A673 (cell line): ENCODE measurements around the gene CFAP298. TPM values are rescaled to one million over a fixed set of nuclear protein-coding genes. Genes with fewer than 3 reads are reported as not detected.

Experiments used
- BruUV-seq: library from RNA; stranded (reverse); fragments of 400-500 nt; replicated peaks from 2 replicates; lab custom pipeline; 2021; lab: Mats Ljungman, UMichigan
- CTCF ChIA-PET: fragments of 300-600 bp; sonication (Branson Sonifier 250); formaldehyde crosslinking; loops from one replicate; lab custom pipeline; 2022; ENCODE audit warnings: antibody characterized with exemption; lab: Charles Lee
- POLR2A ChIA-PET: fragments of 300-600 bp; sonication (Branson Sonifier 250); formaldehyde crosslinking; loops from one replicate; lab custom pipeline; 2022; ENCODE audit warnings: antibody characterized with exemption; ENCODE audit not compliant: low non-redundant PET; lab: Charles Lee
- DNase-seq: peaks from one replicate; pipeline ENCODE4 v3.0.0-alpha.2; 2015; ENCODE audit warnings: low spot score
- H3K27ac ChIP-seq: fragments of 200-600 bp; sonication (generic); 2 replicates; pipeline ENCODE4 v1.5.1; 2016; ENCODE audit warnings: mixed run types, low read depth, mild to moderate bottlenecking, mixed read lengths, antibody characterized with exemption, low read length; ENCODE audit not compliant: poor library complexity, severe bottlenecking
- H3K27me3 ChIP-seq: fragments of 200-600 bp; sonication (generic); replicated peaks from 2 replicates; pipeline ENCODE4 v1.6.1; 2017; ENCODE audit warnings: mixed run types, low read depth, mild to moderate bottlenecking, mixed read lengths, antibody characterized with exemption, low read length; ENCODE audit not compliant: insufficient read depth, poor library complexity
- H3K36me3 ChIP-seq: fragments of 200-600 bp; sonication (generic); 2 replicates; pipeline ENCODE4 v1.6.1; 2016; ENCODE audit warnings: mixed run types, mild to moderate bottlenecking, mixed read lengths, antibody characterized with exemption, low read length; ENCODE audit not compliant: insufficient read depth, poor library complexity, severe bottlenecking
- H3K4me1 ChIP-seq: fragments of 200-600 bp; sonication (generic); 2 replicates; pipeline ENCODE4 v1.6.1; 2017; ENCODE audit warnings: mixed run types, mild to moderate bottlenecking, mixed read lengths, antibody characterized with exemption, low read length; ENCODE audit not compliant: insufficient read depth, poor library complexity, severe bottlenecking
- H3K4me3 ChIP-seq: fragments of 200-600 bp; sonication (generic); 2 replicates; pipeline ENCODE4 v1.5.1; 2016; ENCODE audit warnings: low read depth, mixed run types, mild to moderate bottlenecking, mixed read lengths, low read length; ENCODE audit not compliant: poor library complexity, severe bottlenecking
- H3K9me3 ChIP-seq: fragments of 200-600 bp; sonication (generic); 2 replicates; pipeline ENCODE4 v1.6.1; 2016; ENCODE audit warnings: mixed run types, low read depth, mild to moderate bottlenecking, mixed read lengths, antibody characterized with exemption, low read length; ENCODE audit not compliant: poor library complexity, severe bottlenecking
- EZH2 ChIP-seq: fragments of 200-600 bp; sonication (generic); IDR thresholded peaks from 2 replicates; pipeline ENCODE4 v1.6.1; 2017; ENCODE audit warnings: borderline replicate concordance, low read depth, mild to moderate bottlenecking, mixed read lengths, antibody characterized with exemption, low read length; ENCODE audit not compliant: poor library complexity, severe bottlenecking
- intact Hi-C: fragments of 100-400 bp; cut with micrococcal nuclease; formaldehyde crosslinking; loops from one replicate; pipeline ENCODE4 v1.10.0; 2022; ENCODE audit not compliant: unreplicated experiment
- total RNA-seq: library from RNA; stranded (reverse); gene quantifications from 2 replicates; pipeline ENCODE4 v1.2.3, GENCODE V29; 2021
- TF ChIP-seq, protein P1 (sequence below): fragments of 300-800, 200-600 bp; sonication (generic); conservative IDR thresholded peaks from 2 replicates; pipeline ENCODE4 v1.5.1; 2017; ENCODE audit warnings: low read depth, mild to moderate bottlenecking, antibody characterized with exemption, low read length, moderate library complexity, mixed read lengths

Gene CFAP298
- total RNA-seq, 1 experiment from 2014 or later: 55.2 TPM

DNA sequence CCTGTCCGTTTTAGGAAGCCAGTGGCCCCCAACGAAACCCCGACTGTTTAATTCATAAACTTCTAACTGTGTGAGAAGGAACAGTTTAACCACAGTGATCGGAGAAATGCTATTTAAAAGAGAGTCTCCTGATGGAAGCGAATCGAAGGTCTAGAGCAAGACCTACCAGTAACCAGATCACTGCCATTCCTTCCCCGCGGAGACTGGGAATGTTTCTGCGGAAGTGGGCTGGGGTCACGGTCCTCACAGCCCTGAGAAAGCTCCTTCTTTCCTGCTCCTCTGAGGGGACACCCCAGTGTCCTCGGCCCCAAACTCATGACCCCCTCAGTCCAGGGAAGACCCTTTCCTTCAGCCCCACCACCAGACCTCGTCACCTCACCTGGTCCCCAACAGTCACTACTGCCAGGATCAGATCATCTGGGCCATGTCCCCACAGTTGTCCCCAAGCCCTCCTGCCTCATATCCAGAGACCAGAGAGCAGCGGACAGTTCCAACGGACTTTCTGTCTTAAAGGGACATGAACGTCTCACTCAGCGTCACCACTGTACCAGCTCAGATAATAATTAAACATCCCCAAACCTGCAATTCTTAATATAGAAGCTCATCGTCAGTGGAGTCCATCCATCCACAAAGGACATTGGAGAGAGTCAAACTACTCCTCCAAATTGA lies 27.0 kb downstream of the CFAP298 start, which contains the start of gene TCP10L:
Gene TCP10L, minus strand, starts transcription at position 482 of the 669 bp plus-strand sequence. CDS start 1,219 bp downstream, outside the sequence.
- Histone ChIP-seq H3K27me3 (no peaks in the 10 kb centered on the region), H3K4me1 (no peaks in the 10 kb centered on the region), H3K4me3 (no peak within 1 kb of the TSS), H3K36me3 (no peaks in the 10 kb centered on the region), H3K9me3 (no peaks in the 10 kb centered on the region), H3K27ac (no peak within 1 kb of the TSS)
- DNase-seq: no peak
- no TSS peak for BruUV-seq
- intact Hi-C loops: no loop called here
- POLR2A ChIA-PET: no interaction called here
- CTCF ChIA-PET: no interaction called here
- TF ChIP-seq, protein P1, sequence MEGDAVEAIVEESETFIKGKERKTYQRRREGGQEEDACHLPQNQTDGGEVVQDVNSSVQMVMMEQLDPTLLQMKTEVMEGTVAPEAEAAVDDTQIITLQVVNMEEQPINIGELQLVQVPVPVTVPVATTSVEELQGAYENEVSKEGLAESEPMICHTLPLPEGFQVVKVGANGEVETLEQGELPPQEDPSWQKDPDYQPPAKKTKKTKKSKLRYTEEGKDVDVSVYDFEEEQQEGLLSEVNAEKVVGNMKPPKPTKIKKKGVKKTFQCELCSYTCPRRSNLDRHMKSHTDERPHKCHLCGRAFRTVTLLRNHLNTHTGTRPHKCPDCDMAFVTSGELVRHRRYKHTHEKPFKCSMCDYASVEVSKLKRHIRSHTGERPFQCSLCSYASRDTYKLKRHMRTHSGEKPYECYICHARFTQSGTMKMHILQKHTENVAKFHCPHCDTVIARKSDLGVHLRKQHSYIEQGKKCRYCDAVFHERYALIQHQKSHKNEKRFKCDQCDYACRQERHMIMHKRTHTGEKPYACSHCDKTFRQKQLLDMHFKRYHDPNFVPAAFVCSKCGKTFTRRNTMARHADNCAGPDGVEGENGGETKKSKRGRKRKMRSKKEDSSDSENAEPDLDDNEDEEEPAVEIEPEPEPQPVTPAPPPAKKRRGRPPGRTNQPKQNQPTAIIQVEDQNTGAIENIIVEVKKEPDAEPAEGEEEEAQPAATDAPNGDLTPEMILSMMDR: no peak

DNA sequence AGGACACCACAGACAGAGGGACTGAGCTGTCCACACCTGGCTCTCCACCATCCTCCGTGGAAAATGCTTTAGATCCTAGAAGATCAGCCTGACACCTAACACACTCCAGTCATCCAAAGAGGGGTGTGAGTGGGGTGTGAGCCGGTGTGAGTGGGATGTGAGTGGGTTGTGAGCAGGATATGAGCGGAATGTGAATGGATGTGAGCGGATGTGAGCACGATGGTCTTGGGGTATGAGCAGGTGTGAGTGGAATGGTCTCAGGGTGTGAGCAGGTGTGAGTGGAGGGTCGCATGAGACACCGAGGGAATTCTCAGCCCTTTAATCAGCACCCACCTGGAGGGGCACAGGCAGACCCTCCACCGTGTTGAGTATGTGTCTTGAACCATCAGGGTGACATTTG lies 27.7 kb downstream of the CFAP298 start:
- Histone ChIP-seq H3K27me3 (no peaks in the 10 kb centered on the region), H3K36me3 (no peaks in the 10 kb centered on the region), H3K4me1 (no peaks in the 10 kb centered on the region), H3K9me3 (no peaks in the 10 kb centered on the region), H3K27ac (no peak overlapping the region), H3K4me3 (no peak overlapping the region)
- ChIA-PET CTCF (no interaction called here), POLR2A (no interaction called here)
- BruUV-seq: no TSS peak
- intact Hi-C loops: no loop called here
- TF ChIP-seq, protein P1: no peak
- TF ChIP-seq EZH2: no peak
- no peak for DNase-seq

DNA sequence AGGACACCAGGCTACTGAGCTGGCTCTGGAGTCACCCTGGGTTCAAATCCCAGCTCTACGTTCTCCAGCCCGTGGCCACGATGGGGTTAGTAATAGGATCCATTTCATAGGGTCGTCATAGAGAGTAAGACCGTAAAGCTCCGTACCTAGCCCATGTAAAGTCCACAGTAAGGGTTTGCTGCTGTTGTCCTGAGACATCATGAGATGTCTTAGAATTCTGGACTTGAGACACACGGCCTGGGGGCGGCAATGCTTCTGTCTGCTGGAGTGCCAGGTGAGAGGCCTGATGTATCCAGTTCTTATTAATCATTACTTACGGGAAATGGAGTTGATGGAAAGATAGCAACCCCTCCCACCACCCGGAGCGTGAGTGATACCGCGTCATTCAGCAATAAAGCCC lies 30.4 kb downstream of the CFAP298 start:
- DNase-seq: no peak
- TF ChIP-seq EZH2: no peak
- TF ChIP-seq, protein P1: no peak
- Histone ChIP-seq H3K36me3 (no peaks in the 10 kb centered on the region), H3K4me3 (no peak overlapping the region), H3K27me3 (no peaks in the 10 kb centered on the region), H3K4me1 (no peaks in the 10 kb centered on the region), H3K9me3 (no peaks in the 10 kb centered on the region), H3K27ac (no peak overlapping the region)
- BruUV-seq: no TSS peak
- CTCF ChIA-PET: no interaction called here
- POLR2A ChIA-PET: no interaction called here
- intact Hi-C loops: no loop called here
